Measurements from ENCODE around the gene EXOC5. TPM values are rescaled to one million over a fixed set of nuclear protein-coding genes. Genes with fewer than 3 reads are reported as not detected.

EXOC5 gene, protein sequence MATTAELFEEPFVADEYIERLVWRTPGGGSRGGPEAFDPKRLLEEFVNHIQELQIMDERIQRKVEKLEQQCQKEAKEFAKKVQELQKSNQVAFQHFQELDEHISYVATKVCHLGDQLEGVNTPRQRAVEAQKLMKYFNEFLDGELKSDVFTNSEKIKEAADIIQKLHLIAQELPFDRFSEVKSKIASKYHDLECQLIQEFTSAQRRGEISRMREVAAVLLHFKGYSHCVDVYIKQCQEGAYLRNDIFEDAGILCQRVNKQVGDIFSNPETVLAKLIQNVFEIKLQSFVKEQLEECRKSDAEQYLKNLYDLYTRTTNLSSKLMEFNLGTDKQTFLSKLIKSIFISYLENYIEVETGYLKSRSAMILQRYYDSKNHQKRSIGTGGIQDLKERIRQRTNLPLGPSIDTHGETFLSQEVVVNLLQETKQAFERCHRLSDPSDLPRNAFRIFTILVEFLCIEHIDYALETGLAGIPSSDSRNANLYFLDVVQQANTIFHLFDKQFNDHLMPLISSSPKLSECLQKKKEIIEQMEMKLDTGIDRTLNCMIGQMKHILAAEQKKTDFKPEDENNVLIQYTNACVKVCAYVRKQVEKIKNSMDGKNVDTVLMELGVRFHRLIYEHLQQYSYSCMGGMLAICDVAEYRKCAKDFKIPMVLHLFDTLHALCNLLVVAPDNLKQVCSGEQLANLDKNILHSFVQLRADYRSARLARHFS
- total RNA-seq (2022; extraction: Qiagen RNA extraction; ENCODE audit: low read depth): 18.6 to 47.4 TPM (median 39.3 TPM) in 5 replicates

DNA sequence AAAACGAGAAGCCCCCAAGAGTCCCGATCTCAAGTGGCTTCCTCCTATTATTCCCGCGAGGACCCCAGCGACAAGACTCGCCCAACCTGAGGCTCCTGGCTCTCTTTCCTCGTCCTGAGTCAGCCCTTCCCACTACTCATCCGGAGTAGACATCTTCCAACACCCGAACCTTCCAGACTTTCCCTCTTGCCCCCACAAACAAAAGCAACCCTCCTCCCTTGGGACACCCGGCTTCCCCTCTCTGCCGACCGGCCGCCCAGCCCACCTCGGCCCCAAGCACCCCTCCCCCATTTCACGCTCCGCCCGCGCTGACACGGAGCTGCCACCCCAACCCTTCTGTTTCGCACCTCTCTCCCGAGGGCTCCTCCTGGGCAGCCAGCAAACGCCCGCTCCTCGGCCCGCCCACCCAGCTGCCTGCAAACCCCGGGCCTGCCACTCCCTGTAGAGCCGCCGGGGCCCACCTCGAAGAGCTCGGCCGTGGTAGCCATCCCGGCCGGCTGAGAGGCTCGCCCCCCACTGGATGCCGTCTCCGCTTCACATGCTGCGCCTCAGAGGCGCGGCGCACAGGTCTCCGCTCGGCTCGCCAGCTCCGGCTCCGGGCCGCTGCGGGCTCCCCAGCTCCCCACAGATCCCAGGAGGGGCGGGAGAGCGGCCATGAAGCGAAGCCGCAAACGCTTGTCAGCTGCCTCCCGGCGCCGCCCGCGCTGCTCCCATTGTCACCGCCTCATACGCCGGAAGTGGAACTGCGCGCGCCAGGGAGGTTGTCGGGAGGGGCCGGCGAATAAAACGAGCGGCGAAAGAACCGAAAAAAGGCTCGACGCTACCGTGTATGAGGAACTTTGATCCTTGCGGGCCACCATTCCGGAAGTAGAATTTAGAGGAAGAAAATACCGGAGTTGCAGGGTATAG lies at the start of gene EXOC5, which contains the start of gene AP5M1:
Gene EXOC5, minus strand, starts transcription at position 745 of the 909 bp plus-strand sequence. Its CDS starts 257 bp downstream, at position 488.
Gene AP5M1, plus strand, starts transcription at position 811 of the 909 bp plus-strand sequence. CDS start 344 bp downstream, outside the sequence.

Other genes starting within 250 kb of the EXOC5 start
- gene AP5M1, start 66 bp upstream of the EXOC5 start, total RNA-seq (2022; extraction: Qiagen RNA extraction; ENCODE audit: low read depth): 13.9 to 21.3 TPM (median 19.1 TPM) in 5 replicates
- 6.4 to 14.4 TPM (median 13.2 TPM) in 5 replicates for gene NAA30, start 121.7 kb upstream of the EXOC5 start, total RNA-seq (2022; extraction: Qiagen RNA extraction; ENCODE audit: low read depth)
- 2.0 to 3.2 TPM (median 2.9 TPM) in 5 replicates for gene CCDC198, start 225.0 kb upstream of the EXOC5 start, total RNA-seq (2022; extraction: Qiagen RNA extraction; ENCODE audit: low read depth)

Measured in A549 treated with ZK216348 at 1 μM for 4 hours (cell line).